Measurements from ENCODE around the gene KLHDC8B. TPM values are rescaled to one million over a fixed set of nuclear protein-coding genes. Genes with fewer than 3 reads are reported as not detected.

The KLHDC8B gene
- total RNA-seq, 4 donors from 2014 or later = 78.6 to 190 (median 91.2) TPM

DNA sequence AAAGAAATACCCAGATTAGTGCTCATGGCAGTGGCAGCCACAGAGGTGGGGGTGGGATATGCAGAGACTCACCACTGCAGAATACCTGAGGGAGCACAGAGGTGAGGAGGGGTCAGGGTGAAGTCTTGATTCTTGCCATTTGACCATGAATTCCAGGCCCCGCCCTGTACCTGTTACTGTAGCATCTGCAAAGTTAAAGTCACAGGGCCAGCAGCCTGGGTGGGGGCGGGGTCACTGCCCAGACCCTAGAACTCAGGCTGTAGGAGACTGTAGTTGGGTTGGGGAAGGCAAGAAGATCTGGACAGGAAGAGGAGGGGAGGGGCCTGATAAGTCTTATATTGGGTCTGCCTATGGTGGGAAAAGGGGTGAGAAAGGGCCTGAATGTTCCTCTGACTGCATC, 19.8 kb upstream of the KLHDC8B start:
- no peak overlapping the region for H3K27ac ChIP-seq (replicated peaks in 1 of 4)
- no peaks in the 10 kb centered on the region for H3K4me1 ChIP-seq
- TF ChIP-seq EP300 (IDR thresholded peaks at IDR 0.05) = no peak
- TF ChIP-seq, protein P1, sequence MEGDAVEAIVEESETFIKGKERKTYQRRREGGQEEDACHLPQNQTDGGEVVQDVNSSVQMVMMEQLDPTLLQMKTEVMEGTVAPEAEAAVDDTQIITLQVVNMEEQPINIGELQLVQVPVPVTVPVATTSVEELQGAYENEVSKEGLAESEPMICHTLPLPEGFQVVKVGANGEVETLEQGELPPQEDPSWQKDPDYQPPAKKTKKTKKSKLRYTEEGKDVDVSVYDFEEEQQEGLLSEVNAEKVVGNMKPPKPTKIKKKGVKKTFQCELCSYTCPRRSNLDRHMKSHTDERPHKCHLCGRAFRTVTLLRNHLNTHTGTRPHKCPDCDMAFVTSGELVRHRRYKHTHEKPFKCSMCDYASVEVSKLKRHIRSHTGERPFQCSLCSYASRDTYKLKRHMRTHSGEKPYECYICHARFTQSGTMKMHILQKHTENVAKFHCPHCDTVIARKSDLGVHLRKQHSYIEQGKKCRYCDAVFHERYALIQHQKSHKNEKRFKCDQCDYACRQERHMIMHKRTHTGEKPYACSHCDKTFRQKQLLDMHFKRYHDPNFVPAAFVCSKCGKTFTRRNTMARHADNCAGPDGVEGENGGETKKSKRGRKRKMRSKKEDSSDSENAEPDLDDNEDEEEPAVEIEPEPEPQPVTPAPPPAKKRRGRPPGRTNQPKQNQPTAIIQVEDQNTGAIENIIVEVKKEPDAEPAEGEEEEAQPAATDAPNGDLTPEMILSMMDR (IDR thresholded peaks at IDR 0.05) = no peak
- no peak for TF ChIP-seq POLR2A (IDR thresholded peaks at IDR 0.05; ENCODE audit: low read depth)
- no peak for TF ChIP-seq POLR2AphosphoS5 (IDR thresholded peaks at IDR 0.05)
- no peak overlapping the region for H3K4me3 ChIP-seq
- 100% methylated on average over 1 of the region's 2 CpGs for WGBS
- no peaks in the 10 kb centered on the region for H3K36me3 ChIP-seq
- H3K27me3 ChIP-seq = no peaks in the 10 kb centered on the region
- DNase-seq (ENCODE audit: extremely low spot score) = no peak
- no peaks in the 10 kb centered on the region for H3K9me3 ChIP-seq
- intact Hi-C loops (cut with DNase I) = no loop called here

DNA sequence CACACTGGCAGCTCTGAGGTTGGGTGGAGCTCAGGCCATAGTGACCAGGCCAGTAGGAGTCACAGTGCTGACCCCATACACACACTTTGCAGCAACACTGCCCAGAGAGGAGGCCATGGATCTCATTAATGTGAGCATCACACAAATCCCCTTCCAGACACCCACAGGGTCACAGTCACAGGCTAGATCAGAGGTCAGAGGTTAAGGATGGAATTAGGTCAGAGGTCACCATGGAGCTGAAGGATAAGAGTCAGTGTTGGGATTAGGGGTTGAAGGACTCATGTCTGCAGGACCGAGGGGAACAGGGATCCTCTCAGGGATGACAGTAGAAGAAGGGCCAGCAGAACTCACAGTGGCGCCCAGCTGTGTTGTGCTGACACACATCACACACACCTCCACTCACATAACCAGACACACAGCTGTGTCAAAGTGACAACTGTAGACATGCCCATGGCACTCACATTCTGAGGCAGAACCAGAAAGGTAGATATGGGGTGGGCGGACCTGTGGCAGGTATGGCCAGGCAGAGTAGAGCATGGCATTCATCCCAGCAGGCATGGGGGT, 18.0 kb upstream of the KLHDC8B start:
- DNase-seq (ENCODE audit: extremely low spot score) = no peak
- 88% methylated on average over 3 of the region's 3 CpGs for WGBS
- no peak overlapping the region for H3K4me3 ChIP-seq
- no peaks in the 10 kb centered on the region for H3K27me3 ChIP-seq
- no peaks in the 10 kb centered on the region for H3K9me3 ChIP-seq
- peaks cover 0 to 5% (median 0%) of the 10 kb centered on the region in 4 donors for H3K4me1 ChIP-seq
- no peaks in the 10 kb centered on the region for H3K36me3 ChIP-seq
- H3K27ac ChIP-seq (replicated peaks in 1 of 4) = no peak overlapping the region
- intact Hi-C loops (cut with DNase I) = no loop called here
- no peak for TF ChIP-seq POLR2AphosphoS5 (IDR thresholded peaks at IDR 0.05)

DNA sequence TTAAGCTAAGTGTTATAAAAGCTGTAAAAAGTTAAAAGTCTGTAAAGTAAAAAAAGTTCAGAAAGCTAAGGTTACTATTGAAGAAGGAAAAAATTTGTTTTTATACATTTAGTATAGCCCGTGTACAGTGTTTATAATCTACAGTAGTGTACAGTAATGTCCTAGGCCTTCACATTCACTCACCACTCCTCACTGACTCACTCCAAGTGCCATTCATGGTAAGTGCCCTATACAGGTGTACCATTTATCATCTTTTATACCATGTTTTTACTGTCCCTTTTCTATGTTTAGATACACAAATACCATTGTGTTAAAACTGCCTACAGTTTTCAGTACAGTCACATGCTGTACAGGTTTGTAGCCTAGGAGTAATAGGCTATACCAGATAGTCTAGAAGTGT, 14.1 kb upstream of the KLHDC8B start:
- TF ChIP-seq, protein P1 (IDR thresholded peaks at IDR 0.05) = no peak
- TF ChIP-seq EP300 (IDR thresholded peaks at IDR 0.05) (no peak), POLR2AphosphoS5 (IDR thresholded peaks at IDR 0.05) (no peak), POLR2A (IDR thresholded peaks at IDR 0.05; ENCODE audit: low read depth) (no peak)
- H3K36me3 ChIP-seq = peaks cover 0 to 15% (median 7%) of the 10 kb centered on the region in 4 donors
- intact Hi-C loops (cut with DNase I) = no loop called here
- no peak for DNase-seq (ENCODE audit: extremely low spot score)
- H3K27me3 ChIP-seq = no peaks in the 10 kb centered on the region
- WGBS = 62% methylated on average over 1 of the region's 1 CpG
- peaks cover 0 to 5% (median 1%) of the 10 kb centered on the region in 4 donors for H3K4me1 ChIP-seq
- H3K27ac ChIP-seq (replicated peaks in 1 of 4) = no peak overlapping the region
- H3K9me3 ChIP-seq = no peaks in the 10 kb centered on the region
- H3K4me3 ChIP-seq = no peak overlapping the region

DNA sequence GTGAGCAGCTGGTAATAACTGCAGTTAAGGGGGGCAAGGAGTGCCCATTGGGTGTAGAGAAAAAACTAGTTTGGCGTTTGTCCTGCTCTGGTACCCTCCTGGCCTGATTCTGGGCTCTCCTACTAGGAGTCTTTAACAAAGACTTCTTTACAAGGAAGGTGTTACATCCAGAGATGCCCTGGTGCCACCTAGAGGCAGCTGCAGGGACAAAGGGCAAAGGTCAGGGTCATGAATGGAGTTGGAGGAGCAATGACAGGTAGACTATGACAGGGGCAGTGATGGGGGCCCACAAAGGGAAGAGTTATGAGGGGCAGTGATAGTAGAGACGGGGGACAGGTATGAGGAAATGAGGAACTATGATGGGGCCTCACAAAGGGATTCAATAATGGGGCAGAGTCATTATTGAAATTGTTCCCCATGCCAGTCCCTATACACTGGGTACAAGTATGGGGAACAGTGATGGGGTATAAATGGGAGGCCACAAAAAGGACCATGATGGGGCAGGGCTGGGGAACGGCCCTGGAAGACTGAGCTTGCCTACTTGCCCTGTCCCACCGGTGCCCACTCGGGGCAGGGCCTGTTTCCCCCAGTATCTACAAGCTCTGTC, 13.2 kb upstream of the KLHDC8B start:
- no peak overlapping the region for H3K4me3 ChIP-seq
- no peak for DNase-seq (ENCODE audit: extremely low spot score)
- H3K9me3 ChIP-seq = no peaks in the 10 kb centered on the region
- no peak for TF ChIP-seq POLR2A (IDR thresholded peaks at IDR 0.05; ENCODE audit: low read depth)
- TF ChIP-seq, protein P1 (IDR thresholded peaks at IDR 0.05) = peak in 2 of 3 experiments; percentile 9 to 33
- no peak for TF ChIP-seq POLR2AphosphoS5 (IDR thresholded peaks at IDR 0.05)
- no peak for TF ChIP-seq EP300 (IDR thresholded peaks at IDR 0.05)
- intact Hi-C loops (cut with DNase I) = no loop called here
- no peak overlapping the region for H3K27ac ChIP-seq (replicated peaks in 1 of 4)
- peaks cover 6 to 24% (median 16%) of the 10 kb centered on the region in 4 donors for H3K36me3 ChIP-seq
- H3K4me1 ChIP-seq = peaks cover 0 to 5% (median 1%) of the 10 kb centered on the region in 4 donors
- H3K27me3 ChIP-seq = no peaks in the 10 kb centered on the region
- WGBS = 78% methylated on average over 5 of the region's 5 CpGs

DNA sequence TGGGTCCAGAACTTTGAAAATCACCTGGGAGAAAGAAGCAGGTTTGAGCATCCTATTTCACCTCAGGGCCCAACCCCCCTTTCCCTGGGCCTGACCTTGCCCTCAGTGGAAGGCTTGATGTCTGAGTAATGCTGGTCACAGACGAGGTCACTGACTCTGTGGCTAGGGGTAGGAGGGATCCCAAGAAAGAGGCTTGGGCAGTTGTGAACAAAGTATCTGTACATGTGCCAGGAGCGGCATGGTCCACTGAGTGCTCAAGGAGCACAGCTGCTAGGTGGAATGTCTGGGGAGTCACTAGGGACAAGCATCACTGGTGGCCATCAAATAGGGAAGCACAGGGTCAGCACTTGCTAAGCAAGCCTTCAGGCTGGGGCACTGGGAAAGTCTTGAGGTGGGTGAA, 12.6 kb upstream of the KLHDC8B start:
- intact Hi-C loops (cut with DNase I) = no loop called here
- peaks cover 0 to 9% (median 4%) of the 10 kb centered on the region in 4 donors for H3K4me1 ChIP-seq
- H3K27me3 ChIP-seq = no peaks in the 10 kb centered on the region
- no peak overlapping the region for H3K27ac ChIP-seq (replicated peaks in 1 of 4)
- WGBS = 66% methylated on average over 2 of the region's 2 CpGs
- DNase-seq (ENCODE audit: extremely low spot score) = no peak
- TF ChIP-seq POLR2A (IDR thresholded peaks at IDR 0.05; ENCODE audit: low read depth) = no peak
- no peak for TF ChIP-seq POLR2AphosphoS5 (IDR thresholded peaks at IDR 0.05)
- TF ChIP-seq EP300 (IDR thresholded peaks at IDR 0.05) = no peak
- TF ChIP-seq, protein P1 (IDR thresholded peaks at IDR 0.05) = no peak
- H3K4me3 ChIP-seq = no peak overlapping the region
- H3K9me3 ChIP-seq = no peaks in the 10 kb centered on the region
- peaks cover 12 to 30% (median 22%) of the 10 kb centered on the region in 4 donors for H3K36me3 ChIP-seq
